Uterine smooth muscle cell (primary cell): ENCODE measurements around the gene GOLGA6L7. TPM values are rescaled to one million over a fixed set of nuclear protein-coding genes. Genes with fewer than 3 reads are reported as not detected.

ENCODE experiments used
- total RNA-seq: library from RNA; depleted of rRNA; stranded (reverse); fragments of >200 nt; gene quantifications from 2 replicates; pipeline ENCODE4 v1.2.3, GENCODE V29; 2014

The GOLGA6L7 gene, protein sequence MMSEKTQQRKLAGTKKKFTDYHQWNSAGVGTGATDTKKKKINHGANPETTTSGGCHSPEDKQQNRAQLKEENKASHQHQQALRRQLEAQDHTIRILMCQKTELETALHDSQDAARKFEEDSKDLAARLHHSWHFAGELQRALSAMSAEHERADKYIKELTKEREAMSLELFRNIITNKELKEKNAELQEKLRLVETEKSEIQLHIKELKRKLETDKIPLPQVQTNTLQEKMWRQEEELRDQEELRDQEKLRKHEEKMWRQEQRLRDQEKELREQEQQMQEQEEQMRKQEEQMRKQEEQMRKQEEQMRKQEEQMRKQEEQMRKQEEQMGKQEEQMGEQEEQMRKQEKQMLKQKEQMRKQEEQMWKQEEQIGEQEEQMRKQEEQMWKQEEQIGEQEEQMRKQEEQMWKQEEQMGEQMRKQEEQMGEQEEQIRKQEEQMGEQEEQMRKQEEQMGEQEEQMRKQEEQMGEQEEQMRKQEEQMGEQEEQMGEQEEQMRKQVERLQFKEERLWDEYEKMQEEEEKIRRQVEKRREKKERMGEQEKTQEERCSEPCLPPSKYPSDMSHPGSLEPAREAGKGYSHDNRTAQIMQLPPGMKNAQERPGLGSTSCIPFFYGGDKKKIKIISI
- total RNA-seq: not detected in 2 replicates

DNA sequence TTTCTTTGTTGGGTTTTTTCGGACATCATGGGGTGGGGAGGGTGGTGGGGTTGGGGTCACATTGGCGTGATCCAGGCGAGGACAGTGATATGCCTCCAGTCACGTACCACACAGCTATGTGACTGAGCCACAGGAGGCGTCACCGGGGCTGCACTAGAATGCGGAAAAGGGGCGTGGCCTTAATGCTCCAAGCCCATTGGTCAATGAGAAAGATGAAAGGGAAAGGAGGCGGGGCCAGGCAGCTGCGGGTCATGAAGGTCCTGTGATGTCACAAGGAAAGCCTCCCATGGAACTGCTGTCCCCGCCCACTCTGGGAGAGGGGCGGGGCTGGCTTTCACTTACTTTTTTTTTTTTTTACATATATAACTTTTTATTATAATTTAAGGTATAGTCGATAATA is at the start of gene GOLGA6L7:
Gene GOLGA6L7 (minus strand): TSS at position 124 of the 400 bp plus-strand sequence. CDS start 95 bp downstream, at position 29.

DNA sequence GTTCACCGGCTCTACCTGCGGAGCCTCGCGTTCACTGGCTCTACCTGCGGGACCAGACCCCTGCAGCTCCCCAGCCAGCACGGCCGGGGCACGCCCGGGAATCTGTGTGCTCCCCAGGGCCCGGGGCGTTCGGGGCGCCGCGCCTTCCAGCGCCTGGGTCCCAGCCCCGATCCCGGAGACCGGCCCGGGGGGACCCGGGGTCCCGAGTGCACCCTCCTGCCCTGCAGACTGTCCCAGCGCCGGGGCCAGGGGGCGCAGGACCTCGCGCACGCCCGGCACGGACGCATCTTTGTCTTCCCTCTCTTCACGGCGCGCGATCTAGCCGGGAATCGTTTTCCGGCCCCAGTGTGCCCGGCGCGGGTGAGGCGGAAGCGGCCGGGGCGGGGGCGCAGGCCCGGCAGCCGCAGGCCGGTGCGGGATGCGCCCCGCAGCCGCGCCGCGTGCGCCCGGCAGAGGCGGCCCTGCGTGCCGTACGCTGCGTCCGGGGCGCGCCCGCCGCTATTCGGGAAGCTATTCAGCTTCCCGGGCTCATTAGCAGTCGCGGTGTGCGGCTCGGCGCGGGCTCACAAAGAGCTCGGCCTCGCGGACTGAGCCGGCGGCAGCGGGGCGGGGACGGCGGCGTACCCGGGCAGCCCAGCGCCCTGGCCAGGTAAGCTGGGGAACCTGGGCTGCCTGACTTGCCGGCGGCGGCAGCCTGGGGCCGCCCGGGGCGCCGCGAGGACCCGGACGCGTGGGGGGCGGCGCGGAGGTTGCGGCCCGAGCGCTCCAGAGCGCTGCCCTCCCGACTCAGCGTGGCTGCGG is 37.4 kb upstream of the GOLGA6L7 start, which contains the start of gene APBA2:
Gene APBA2 (plus strand): TSS at position 345 of the 801 bp plus-strand sequence. CDS start 167,911 bp downstream, outside the sequence.

Other genes with a start within 250 kb of the GOLGA6L7 start
- gene GOLGA8M, start 136.2 kb downstream of the GOLGA6L7 start, total RNA-seq: 0.44 and 2.5 TPM in 2 replicates
- 2.9 and 10.7 TPM in 2 replicates for gene APBA2, start 37.3 kb upstream of the GOLGA6L7 start, total RNA-seq